Thymus (tissue), 11 donors: ENCODE measurements around the gene CA9. TPM values are rescaled to one million over a fixed set of nuclear protein-coding genes. Genes with fewer than 3 reads are reported as not detected.

Experiments
- DNase-seq, 9 donors: peaks; one replicate each; pipeline ENCODE4 v3.0.0-alpha.2; 2013; ENCODE audit warnings: low spot score in 9 of 9, low read depth in 6 of 9, missing footprints in 1 of 9
- H3K27ac ChIP-seq, 2 donors: one replicate each; pipeline ENCODE4 v1.5.1; 2013; ENCODE audit warnings: control low read depth in 1 of 2, low read depth in 1 of 2, low read length in 1 of 2, mild to moderate bottlenecking in 1 of 2, moderate library complexity in 1 of 2
- H3K27me3 ChIP-seq, 2 donors: one replicate each; pipeline ENCODE4 v1.5.1; 2013; ENCODE audit warnings: low read length in 1 of 2; ENCODE audit not compliant: control insufficient read depth in 2 of 2, insufficient read depth in 1 of 2
- H3K36me3 ChIP-seq, 2 donors: one replicate each; pipeline ENCODE4 v1.5.1; 2013; ENCODE audit warnings: low read length in 1 of 2, mild to moderate bottlenecking in 1 of 2, moderate library complexity in 1 of 2; ENCODE audit not compliant: control insufficient read depth in 2 of 2, insufficient read depth in 2 of 2
- H3K4me1 ChIP-seq, 2 donors: one replicate each; pipeline ENCODE4 v1.5.1; 2013; ENCODE audit warnings: low read length in 2 of 2; ENCODE audit not compliant: control insufficient read depth in 2 of 2, insufficient read depth in 2 of 2
- H3K4me3 ChIP-seq, 2 donors: one replicate each; pipeline ENCODE4 v1.5.1; 2013; ENCODE audit warnings: low read length in 2 of 2, control low read depth in 1 of 2, mild to moderate bottlenecking in 1 of 2
- H3K9me3 ChIP-seq, 2 donors: one replicate each; pipeline ENCODE4 v1.5.1; 2013; ENCODE audit warnings: low read length in 1 of 2, mild to moderate bottlenecking in 1 of 2; ENCODE audit not compliant: control insufficient read depth in 2 of 2, insufficient read depth in 1 of 2
- WGBS: extraction: QIAGEN DNeasy Blood & Tissue Kit; methylation state at CpG from one replicate; pipeline ENCODE4 v1.1.7; 2013; 5-methylcytosine and 5-hydroxymethylcytosine counted together
- polyA plus RNA-seq: library from polyadenylated mRNA; stranded (reverse); fragments of 200-250 nt; gene quantifications from one replicate; pipeline ENCODE4 v1.2.3, GENCODE V29; 2013
- total RNA-seq: library from RNA; stranded (reverse); fragments of 120-200 nt; gene quantifications from one replicate; pipeline ENCODE4 v1.2.4, GENCODE V29; 2013
- donor health status: healthy.

CA9 gene
- total and polyA plus RNA-seq, 2 donors = 0.50 to 1.0 TPM

- H3K27me3 ChIP-seq = no peaks in the 10 kb centered on the region
Observed at GRCh38 chr9:35725362-35725761, 51.6 kb downstream of the CA9 start.

DNA sequence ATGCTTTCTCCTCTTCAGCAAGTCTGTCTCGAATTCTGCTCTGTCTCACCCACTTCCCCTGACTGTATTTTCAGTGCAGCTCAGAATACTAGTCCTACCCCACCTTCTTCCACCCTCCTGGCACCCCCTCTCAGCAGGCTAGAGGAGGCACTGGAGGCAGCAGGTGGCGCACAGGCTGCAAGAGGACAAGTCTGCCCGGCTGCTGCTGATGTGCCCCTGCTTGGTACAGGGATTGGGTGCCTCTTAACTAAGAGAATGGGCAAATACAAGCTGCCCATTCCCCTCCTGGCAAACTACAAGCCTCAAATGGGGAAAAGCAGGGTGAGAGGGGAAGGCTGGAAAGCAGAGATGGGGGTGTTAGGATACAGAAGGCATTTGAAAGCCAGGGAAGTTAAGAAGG, 53.2 kb downstream of the CA9 start:
- H3K4me3 ChIP-seq = no peak overlapping the region
- peak overlapping the region; percentile 50 to 70 for H3K27ac ChIP-seq
- peaks cover 36 to 53% of the 10 kb centered on the region in 2 donors for H3K36me3 ChIP-seq
- peaks cover 47 to 53% of the 10 kb centered on the region in 2 donors for H3K4me1 ChIP-seq
- H3K27me3 ChIP-seq = no peaks in the 10 kb centered on the region
- DNase-seq = peak in 7 of 9 donors; percentile 52 to 92 (median 75)
- WGBS = 6% methylated on average over 3 of the region's 3 CpGs
- H3K9me3 ChIP-seq = no peaks in the 10 kb centered on the region

More at GRCh38 chr9:35725362-35725761, 51.6 kb downstream of the CA9 start:
- 98% methylated on average over 11 of the region's 11 CpGs for WGBS
- no peak overlapping the region for H3K4me3 ChIP-seq
- H3K4me1 ChIP-seq = peaks cover 35 to 43% of the 10 kb centered on the region in 2 donors
- no peak for DNase-seq
- H3K36me3 ChIP-seq = peaks cover 50 to 69% of the 10 kb centered on the region in 2 donors
- H3K27ac ChIP-seq = no peak overlapping the region
- H3K9me3 ChIP-seq = no peaks in the 10 kb centered on the region

GRCh38 chr9:35727676-35728040, 53.9 kb downstream of the CA9 start:
- peaks cover 47 to 54% of the 10 kb centered on the region in 2 donors for H3K4me1 ChIP-seq
- WGBS = 43% methylated on average over 5 of the region's 5 CpGs

GRCh38 chr9:35728041-35728971, 54.6 kb downstream of the CA9 start:
- H3K4me1 ChIP-seq = peaks cover 52 to 60% of the 10 kb centered on the region in 2 donors
- H3K27me3 ChIP-seq = no peaks in the 10 kb centered on the region
- peak overlapping the region; percentile 5 to 12 for H3K4me3 ChIP-seq
- H3K27ac ChIP-seq = peak overlapping the region; percentile 38 to 55
- H3K36me3 ChIP-seq = peaks cover 24 to 40% of the 10 kb centered on the region in 2 donors
- 13% methylated on average over 10 of the region's 10 CpGs for WGBS
- DNase-seq = peak in 4 of 9 donors; percentile 44 to 76 (median 51)
- no peaks in the 10 kb centered on the region for H3K9me3 ChIP-seq

More at GRCh38 chr9:35727676-35728040, 53.9 kb downstream of the CA9 start:
- H3K36me3 ChIP-seq = peaks cover 29 to 46% of the 10 kb centered on the region in 2 donors
- H3K9me3 ChIP-seq = no peaks in the 10 kb centered on the region
- H3K4me3 ChIP-seq = no peak overlapping the region
- no peaks in the 10 kb centered on the region for H3K27me3 ChIP-seq
- H3K27ac ChIP-seq = peak overlapping the region; percentile 2 to 9
- DNase-seq = peak in 1 of 9 donors; percentile 16

DNA sequence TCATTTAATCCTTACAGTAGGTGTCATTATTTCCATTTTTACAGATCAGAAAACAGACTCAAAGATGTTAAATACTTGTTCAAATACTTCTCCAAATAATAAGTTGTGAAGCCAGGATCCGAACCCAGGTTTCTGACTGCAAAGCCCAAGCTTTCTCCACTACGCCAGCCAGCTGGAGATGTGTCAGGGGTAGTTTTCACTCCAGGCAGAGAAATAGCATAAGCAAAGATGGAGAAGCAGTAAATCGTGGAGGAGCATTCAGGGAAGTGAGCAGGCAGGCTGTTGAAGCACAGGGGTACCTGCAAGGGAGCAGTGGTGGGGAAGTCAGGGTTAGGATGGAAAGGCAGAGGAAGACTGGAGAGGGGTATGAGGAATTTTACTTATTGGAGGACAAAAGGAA, 55.4 kb downstream of the CA9 start:
- H3K4me3 ChIP-seq = peak overlapping the region; percentile 17 to 23
- peak in 1 of 9 donors; percentile 18 for DNase-seq
- peaks cover 16 to 32% of the 10 kb centered on the region in 2 donors for H3K36me3 ChIP-seq
- peaks cover 56 to 64% of the 10 kb centered on the region in 2 donors for H3K4me1 ChIP-seq
- no peaks in the 10 kb centered on the region for H3K9me3 ChIP-seq
- H3K27ac ChIP-seq = peak overlapping the region in 1 of 2 donors; percentile 52
- H3K27me3 ChIP-seq = no peaks in the 10 kb centered on the region
- WGBS = 76% methylated on average over 3 of the region's 3 CpGs

- no peaks in the 10 kb centered on the region for H3K9me3 ChIP-seq
- no peak overlapping the region for H3K27ac ChIP-seq
- H3K4me1 ChIP-seq = peaks cover 56 to 64% of the 10 kb centered on the region in 2 donors
- DNase-seq = peak in 2 of 9 donors; percentile 26 to 47
- H3K36me3 ChIP-seq = peaks cover 9 to 26% of the 10 kb centered on the region in 2 donors
- H3K27me3 ChIP-seq = no peaks in the 10 kb centered on the region
- 17% methylated on average over 6 of the region's 6 CpGs for WGBS
- H3K4me3 ChIP-seq = peak overlapping the region; percentile 19 to 23
Observed at GRCh38 chr9:35729700-35730485, 56.2 kb downstream of the CA9 start.

DNA sequence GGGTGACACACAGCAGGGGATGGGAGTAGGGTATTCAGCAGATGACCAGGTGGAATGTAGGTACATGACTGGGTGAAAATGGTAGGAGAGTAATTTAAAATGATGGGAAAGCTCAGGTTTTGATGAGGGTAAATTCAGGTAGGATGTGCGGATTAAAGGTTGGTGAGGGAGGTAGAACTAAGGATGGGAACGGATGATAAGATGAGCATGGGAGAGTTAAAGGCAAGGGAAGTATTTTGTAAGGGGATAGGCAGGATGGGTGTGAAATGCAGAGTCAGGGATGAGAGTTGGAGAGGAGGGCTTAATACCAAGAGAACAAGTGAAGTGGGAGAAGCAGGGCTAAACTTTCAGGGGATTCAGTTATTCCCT, 56.7 kb downstream of the CA9 start:
- peaks cover 9 to 26% of the 10 kb centered on the region in 2 donors for H3K36me3 ChIP-seq
- DNase-seq = peak in 1 of 9 donors; percentile 5
- H3K9me3 ChIP-seq = no peaks in the 10 kb centered on the region
- H3K4me3 ChIP-seq = peak overlapping the region; percentile 74 to 79
- H3K27ac ChIP-seq = no peak overlapping the region
- peaks cover 56 to 64% of the 10 kb centered on the region in 2 donors for H3K4me1 ChIP-seq
- H3K27me3 ChIP-seq = no peaks in the 10 kb centered on the region
- over 99% methylated on average over 2 of the region's 2 CpGs for WGBS
